Skeletal muscle satellite cell (primary cell): ENCODE data around the gene AKT1.
"Not testable (repeated sequence)": the region's sequence is repeated elsewhere in the genome, so short reads cannot be mapped to it uniquely, and the experiment has no call there.

Experiments used
- H3K27me3 ChIP-seq: 2 replicates; pipeline ENCODE4 v1.7.0; 2013; ENCODE audit warnings: low read length; ENCODE audit not compliant: control insufficient read depth, insufficient read depth
- H3K36me3 ChIP-seq: 2 replicates; pipeline ENCODE4 v1.7.0; 2013; ENCODE audit warnings: mild to moderate bottlenecking, control low read depth, low read length; ENCODE audit not compliant: insufficient read depth
- H3K4me1 ChIP-seq: 2 replicates; pipeline ENCODE4 v1.7.0; 2013; ENCODE audit warnings: low read length; ENCODE audit not compliant: control insufficient read depth, insufficient read depth
- H3K4me2 ChIP-seq: 2 replicates; pipeline ENCODE4 v1.7.0; 2013; ENCODE audit warnings: mild to moderate bottlenecking, low read length
- H3K4me3 ChIP-seq: 2 replicates; pipeline ENCODE4 v1.7.0; 2013; ENCODE audit warnings: low read length
- H3K9ac ChIP-seq: 2 replicates; pipeline ENCODE4 v1.7.0; 2013; ENCODE audit warnings: mild to moderate bottlenecking, low read depth, low read length, moderate library complexity
- H3K9me3 ChIP-seq: replicated peaks from 2 replicates; pipeline ENCODE4 v1.7.0; 2013; ENCODE audit warnings: mild to moderate bottlenecking, control low read depth, low read length

The AKT1 gene

DNA sequence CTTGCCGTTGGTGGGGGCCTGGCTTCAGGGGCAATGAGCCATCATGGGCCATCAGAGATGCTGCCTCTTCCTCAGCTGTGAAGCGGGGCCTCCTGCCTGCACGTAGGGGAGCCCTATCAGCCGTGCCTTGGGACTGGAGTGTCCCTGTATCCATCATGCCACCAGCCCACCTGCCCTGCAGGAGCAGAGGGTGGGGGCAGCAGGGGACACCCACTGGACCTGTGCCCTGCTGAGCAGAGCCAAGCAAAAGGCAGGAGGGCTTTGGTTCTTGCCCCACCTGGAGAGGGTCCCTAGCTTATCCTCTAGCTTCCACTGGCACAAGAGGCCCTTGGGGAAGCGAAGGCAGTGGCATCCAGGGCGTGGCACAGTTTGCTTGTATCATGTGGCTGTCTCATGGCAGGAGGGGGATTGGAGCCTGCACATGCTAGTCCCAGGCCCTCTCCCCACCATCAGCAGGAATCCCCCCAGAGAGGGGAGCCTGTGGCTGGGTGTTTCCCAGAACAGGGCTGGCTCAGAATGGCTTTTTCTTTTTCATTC, 61.4 kb downstream of the AKT1 start:
- Histone ChIP-seq H3K27me3 (no peaks in the 10 kb centered on the region), H3K4me1 (peaks cover 24% of the 10 kb centered on the region), H3K4me2 (no peak overlapping the region), H3K36me3 (no peaks in the 10 kb centered on the region), H3K9ac (no peak overlapping the region), H3K9me3 (no peaks in the 10 kb centered on the region), H3K4me3 (no peak overlapping the region)

DNA sequence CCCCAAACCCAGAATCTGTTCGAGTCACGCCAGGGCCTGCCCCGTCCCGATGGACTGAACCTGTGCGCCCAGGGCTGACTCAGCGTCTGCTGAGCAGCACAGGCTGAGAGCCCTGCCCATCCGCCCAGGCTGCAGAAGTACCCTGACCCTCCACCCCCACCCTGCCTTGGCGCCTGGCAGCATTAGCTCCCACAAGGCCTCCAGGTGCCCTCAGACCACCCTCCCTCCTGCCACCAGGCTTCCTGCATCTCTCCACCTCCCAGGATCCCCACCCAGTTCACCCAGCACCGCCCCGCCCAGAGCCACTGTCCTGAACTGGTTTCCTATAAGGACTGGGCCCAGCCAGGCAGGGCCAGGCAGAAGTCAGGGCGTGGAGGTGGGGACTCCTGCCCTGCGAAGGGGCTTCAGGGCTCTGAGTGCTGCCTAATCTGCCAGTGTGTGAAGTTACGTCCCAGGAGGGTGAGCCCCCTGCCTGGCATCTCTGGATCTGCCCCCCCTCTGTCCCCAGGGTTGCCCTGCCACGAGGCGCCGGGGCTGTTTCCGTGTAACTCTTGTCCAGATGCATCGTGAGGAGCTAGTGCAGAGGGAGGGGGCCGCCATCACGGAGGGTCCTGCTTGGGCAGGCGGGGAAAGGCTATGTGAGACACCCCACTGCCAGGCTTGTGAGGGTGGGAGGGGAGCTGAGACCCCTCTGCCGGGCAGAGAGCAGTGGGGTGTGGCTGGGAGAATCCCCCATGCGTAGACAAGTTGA, 62.4 kb downstream of the AKT1 start:
- no peak overlapping the region for H3K4me2 ChIP-seq
- no peak overlapping the region for H3K4me3 ChIP-seq
- H3K9ac ChIP-seq: no peak overlapping the region
- H3K27me3 ChIP-seq: no peaks in the 10 kb centered on the region
- H3K4me1 ChIP-seq: peaks cover 24% of the 10 kb centered on the region
- H3K36me3 ChIP-seq: no peaks in the 10 kb centered on the region
- no peaks in the 10 kb centered on the region for H3K9me3 ChIP-seq

DNA sequence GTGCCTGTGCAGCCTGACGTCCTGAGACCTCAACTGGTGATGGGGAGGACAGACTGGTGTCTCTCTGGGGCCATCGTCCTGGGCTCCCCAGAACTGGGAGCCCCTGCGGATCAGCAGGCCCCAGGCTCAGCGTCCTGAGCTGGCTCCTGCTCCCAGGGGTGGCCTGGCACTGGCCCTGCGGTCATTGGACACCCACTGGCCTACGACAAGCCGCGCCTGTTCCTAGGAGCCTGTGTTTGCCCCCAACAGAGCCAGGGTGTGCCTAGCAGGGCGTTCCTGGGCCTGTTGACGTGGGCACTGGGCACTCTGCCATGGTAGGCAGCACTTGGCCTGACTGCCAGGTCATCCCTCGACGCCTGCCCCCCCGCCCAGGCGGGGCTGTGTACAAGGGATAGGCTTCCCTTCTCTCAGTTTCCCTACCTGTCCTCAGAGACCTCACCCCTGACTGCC, 63.2 kb downstream of the AKT1 start:
- Histone ChIP-seq H3K4me2 (no peak overlapping the region), H3K9me3 (no peaks in the 10 kb centered on the region), H3K4me3 (no peak overlapping the region), H3K9ac (no peak overlapping the region), H3K36me3 (no peaks in the 10 kb centered on the region), H3K4me1 (peaks cover 24% of the 10 kb centered on the region), H3K27me3 (no peaks in the 10 kb centered on the region)

DNA sequence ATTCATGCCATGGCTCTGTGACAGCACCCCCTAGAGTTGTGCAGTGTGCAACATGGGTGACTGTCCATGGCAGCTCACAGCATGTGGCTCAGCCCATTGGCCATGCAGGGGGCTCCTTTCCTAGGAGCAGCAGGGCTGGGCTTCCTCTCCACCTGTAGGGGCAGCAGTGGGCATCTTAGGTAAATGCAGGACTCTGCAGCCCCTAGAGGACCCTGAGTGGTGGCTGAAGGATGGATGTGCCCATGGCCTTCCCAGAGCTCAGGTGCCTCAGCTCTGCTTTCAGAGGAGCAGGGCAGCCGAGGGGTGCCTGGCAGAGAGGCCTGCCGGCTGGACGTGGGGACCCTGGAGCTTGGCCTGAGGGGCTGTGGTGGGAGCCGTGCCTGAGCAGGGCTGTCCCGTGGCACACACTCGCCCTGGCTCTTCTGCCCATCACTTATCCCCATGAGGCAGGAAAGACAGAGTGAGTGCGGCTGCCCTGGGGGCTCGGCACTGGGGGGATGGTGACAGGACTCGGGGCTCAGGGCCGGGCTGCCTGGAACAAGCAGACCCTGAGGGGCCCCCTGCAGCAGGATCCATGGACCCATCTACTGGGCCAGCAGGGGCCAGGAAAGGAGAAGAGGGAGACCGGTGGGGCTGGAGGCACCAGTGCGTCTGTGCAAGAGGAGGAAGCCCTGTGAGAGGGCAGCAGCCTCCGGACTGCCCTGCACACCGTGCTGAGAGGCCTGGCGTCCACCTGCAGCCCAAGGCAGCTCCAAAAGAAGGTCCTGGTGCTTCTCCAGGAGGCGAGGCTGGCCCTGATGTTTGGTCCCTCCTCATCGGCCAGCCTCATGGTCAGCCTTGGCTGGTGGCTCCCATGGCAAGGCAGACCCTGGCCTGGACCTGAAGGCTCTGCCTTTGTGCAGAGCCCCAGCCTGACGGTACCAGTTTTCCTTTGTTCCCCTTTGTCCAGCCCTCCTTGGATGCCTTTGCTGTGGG, 63.9 kb downstream of the AKT1 start:
- no peak overlapping the region for H3K4me3 ChIP-seq
- H3K36me3 ChIP-seq: no peaks in the 10 kb centered on the region
- no peak overlapping the region for H3K9ac ChIP-seq
- no peak overlapping the region for H3K4me2 ChIP-seq
- H3K27me3 ChIP-seq: no peaks in the 10 kb centered on the region
- H3K9me3 ChIP-seq: no peaks in the 10 kb centered on the region
- H3K4me1 ChIP-seq: peaks cover 23% of the 10 kb centered on the region

DNA sequence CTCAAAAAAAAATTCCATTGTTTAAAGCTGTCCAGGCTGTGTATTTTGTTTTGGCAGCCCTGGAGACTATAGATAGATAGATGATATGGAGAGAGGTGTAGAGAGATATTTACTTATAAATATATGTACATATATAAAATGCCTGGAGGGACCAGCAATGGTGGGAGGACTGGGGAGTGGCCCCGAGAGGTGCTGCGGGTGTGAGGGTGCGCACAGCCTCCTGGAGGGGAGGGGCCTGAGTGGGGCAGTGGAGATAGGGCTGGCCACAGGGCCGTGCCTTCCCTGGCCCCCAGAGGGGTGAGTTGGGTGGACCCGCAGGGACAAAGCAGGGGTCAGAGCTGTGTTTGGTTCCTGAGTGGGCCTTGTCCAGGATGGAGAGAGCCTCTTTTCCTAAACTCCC, 65.1 kb downstream of the AKT1 start:
- Histone ChIP-seq H3K9me3 (no peaks in the 10 kb centered on the region), H3K4me1 (peaks cover 12% of the 10 kb centered on the region), H3K4me3 (no peak overlapping the region), H3K4me2 (no peak overlapping the region), H3K27me3 (no peaks in the 10 kb centered on the region), H3K9ac (no peak overlapping the region), H3K36me3 (no peaks in the 10 kb centered on the region)

DNA sequence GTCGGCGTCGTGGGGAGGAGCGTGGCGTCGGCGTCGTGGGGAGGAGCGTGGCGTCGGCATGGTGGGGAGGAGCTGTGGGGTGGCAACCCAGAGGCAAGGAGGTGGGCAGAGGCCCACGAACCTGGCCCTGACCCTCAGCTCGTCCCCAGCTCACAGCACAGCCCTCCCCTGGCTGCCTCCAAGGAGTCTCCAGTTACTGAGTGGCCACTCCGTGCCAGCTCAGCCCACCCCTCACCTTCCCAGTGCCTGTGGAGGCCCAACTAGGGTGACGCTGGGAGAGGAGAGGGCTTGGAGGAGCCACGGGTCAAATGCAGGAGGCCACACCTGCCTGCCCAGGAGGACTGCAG, 65.7 kb downstream of the AKT1 start:
- Histone ChIP-seq H3K9ac (no peak overlapping the region), H3K36me3 (no peaks in the 10 kb centered on the region), H3K9me3 (no peaks in the 10 kb centered on the region), H3K27me3 (no peaks in the 10 kb centered on the region), H3K4me2 (no peak overlapping the region), H3K4me3 (no peak overlapping the region), H3K4me1 (peaks cover 13% of the 10 kb centered on the region)

DNA sequence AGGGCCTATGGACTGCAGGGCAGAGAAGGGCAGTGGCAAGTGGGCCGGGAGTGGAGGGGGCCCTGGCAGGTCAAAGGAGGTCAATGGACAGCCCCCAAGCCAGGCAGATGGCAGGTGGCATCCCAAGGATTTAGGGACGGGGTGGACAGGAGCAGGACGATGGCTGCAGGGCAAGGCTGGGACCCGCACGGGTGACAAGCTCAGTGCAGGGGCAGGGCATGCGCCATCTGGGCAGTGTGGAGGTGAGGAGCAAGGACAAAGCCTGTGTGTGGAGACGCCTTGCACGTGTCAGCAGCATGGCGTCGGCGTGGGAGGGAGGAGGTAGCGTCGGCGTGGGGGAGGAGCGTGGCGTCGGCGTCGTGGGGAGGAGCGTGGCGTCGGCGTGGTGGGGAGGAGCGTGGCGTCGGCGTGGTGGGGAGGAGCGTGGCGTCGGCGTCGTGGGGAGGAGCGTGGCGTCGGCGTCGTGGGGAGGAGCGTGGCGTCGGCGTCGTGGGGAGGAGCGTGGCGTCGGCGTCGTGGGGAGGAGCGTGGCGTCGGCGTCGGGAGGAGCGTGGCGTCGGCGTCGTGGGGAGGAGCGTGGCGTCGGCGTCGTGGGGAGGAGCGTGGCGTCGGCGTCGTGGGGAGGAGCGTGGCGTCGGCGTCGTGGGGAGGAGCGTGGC, 66.2 kb downstream of the AKT1 start:
- not testable (repeated sequence) for H3K4me2 ChIP-seq, H3K27me3 ChIP-seq, H3K9ac ChIP-seq, H3K4me3 ChIP-seq, H3K9me3 ChIP-seq, H3K36me3 ChIP-seq
- peaks cover 18% of the 10 kb centered on the region for H3K4me1 ChIP-seq

DNA sequence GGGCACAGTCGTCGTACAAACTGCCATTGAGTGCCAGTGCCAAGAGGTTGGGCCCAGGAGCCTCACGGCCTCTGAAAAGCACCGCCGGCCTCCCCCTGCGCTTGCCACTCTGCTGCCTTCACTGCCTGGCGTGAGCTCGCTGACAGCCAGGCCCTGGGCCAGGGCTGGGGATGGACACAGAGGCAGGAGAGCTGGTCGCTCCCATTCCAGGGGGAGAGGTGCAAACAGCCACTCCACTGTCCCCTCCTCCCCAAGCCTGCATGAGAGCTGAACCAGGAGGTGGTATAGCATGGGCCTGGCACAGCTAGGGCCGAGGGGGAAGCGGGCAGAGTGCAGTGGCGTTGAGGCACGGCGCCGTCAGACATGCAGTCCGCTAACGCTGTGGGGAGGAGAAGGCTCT, 66.9 kb downstream of the AKT1 start:
- Histone ChIP-seq H3K4me2 (no peak overlapping the region), H3K27me3 (no peaks in the 10 kb centered on the region), H3K9ac (no peak overlapping the region), H3K36me3 (no peaks in the 10 kb centered on the region), H3K4me3 (no peak overlapping the region), H3K9me3 (no peaks in the 10 kb centered on the region), H3K4me1 (peaks cover 23% of the 10 kb centered on the region)

DNA sequence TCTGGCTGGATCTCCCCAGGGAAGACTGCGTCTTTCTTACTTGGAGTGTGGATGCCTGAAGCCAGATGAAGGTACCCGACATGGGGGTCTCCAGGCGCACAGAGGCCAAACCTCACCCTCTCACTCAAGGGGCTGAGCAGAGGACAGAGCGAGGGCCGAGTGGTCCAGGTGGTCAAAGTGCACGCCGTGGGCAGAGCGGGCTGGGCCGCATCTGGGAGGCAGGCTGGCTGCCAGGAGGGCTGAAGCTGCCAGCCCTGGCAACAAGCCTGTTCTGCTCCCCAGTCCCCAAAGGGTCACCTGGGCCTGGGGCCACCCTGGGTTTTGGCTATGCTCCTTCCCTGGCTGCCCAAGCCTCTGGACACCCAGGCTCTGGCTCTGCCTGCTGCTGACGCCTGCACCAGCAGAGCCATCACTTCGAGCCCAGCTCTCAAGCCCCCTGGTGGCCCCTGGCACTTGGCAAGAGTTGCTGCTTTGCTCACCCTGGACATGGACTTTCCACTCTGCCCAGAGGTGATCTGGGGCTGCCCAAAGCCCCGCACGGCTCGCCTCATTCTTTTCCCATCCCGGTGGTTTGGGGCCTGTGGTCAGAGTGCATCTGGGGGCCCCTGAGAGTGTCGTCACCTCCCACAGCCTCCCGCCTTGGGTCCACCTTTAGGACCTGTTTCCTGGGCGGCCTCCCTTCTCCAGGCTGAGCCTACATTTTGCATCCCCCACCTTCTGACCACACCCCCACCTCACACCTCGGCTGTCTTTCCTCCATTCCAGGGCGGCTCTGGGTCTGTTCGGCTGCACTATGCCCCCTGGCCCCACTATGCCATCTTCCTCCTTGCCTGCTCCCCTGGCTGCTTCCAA, 68.7 kb downstream of the AKT1 start:
- H3K4me2 ChIP-seq: no peak overlapping the region
- H3K27me3 ChIP-seq: no peaks in the 10 kb centered on the region
- peaks cover 2% of the 10 kb centered on the region for H3K36me3 ChIP-seq
- no peaks in the 10 kb centered on the region for H3K9me3 ChIP-seq
- no peak overlapping the region for H3K9ac ChIP-seq
- peaks cover 26% of the 10 kb centered on the region for H3K4me1 ChIP-seq
- no peak overlapping the region for H3K4me3 ChIP-seq

DNA sequence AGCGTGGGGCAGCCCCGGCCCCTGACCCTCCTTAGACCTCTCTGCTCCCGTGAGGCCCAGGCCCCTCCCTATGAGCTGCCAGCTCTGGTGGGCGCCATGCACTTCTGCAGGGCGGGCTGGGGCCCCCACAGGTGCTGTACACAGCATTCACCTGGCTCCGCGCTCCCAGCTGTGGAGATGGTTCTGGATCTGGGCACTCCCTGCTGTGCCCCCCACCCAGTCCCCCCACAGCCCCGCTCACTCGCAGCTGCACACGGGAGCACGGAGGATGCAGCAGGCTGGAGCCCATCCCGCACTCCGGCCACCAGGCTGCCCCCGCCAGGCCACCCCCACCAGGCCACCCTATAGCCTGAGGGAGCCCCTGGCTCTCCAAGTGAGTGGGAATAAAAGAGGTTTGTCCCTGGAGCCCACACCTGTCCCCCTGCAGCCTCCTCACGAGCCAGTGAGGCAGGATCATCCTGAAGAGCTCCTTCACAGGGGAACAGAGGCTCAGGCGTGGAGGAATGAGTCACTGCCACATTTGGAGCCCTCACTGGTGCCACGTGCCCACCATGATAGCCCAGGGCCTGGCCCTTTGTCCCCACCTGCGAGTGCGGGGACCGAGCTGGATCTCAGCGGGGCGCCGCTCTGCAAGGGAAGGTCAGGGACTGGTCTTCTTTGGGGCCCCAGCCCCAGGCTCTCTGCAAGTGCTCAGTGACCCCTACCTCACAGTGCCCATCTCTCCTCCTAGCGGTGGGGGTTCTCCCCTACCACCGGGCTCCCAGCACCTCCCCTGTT, 69.6 kb downstream of the AKT1 start:
- H3K27me3 ChIP-seq: no peaks in the 10 kb centered on the region
- peaks cover 8% of the 10 kb centered on the region for H3K36me3 ChIP-seq
- no peak overlapping the region for H3K9ac ChIP-seq
- H3K4me3 ChIP-seq: no peak overlapping the region
- no peaks in the 10 kb centered on the region for H3K9me3 ChIP-seq
- no peak overlapping the region for H3K4me2 ChIP-seq
- peaks cover 31% of the 10 kb centered on the region for H3K4me1 ChIP-seq
